ENCODE measurements around the gene PSMD5.

Gene PSMD5

DNA sequence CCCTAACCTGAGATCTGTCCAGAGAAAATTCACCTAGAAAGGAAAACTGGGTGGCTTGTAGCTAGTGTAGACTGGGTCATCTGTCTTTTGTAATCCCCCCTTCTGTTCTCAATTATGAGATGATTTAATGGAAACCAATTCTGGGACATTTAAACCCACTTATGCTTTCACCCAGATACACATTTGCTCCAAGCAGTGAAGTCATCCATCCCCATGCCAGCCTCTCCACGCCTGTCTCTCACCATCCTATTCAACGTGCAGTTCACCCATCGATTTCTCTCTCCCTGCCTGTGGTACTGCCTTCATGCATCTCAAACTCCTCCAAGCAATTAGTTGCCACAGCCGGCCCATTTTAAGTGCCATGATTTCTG, 32.5 kb upstream of the PSMD5 start:
- Histone ChIP-seq H3K27ac (no peak overlapping the region), H3K27me3 (ENCODE audit: control insufficient read depth, insufficient read depth, low read length) (no peaks in the 10 kb centered on the region), H3K9ac (no peak overlapping the region), H3K4me1 (peaks cover 2% of the 10 kb centered on the region), H3K4me3 (ENCODE audit: low read depth, low read length) (no peak overlapping the region), H2AFZ (no peak overlapping the region), H3K9me3 (ENCODE audit: control insufficient read depth, low read length) (no peaks in the 10 kb centered on the region), H3K79me2 (no peaks in the 10 kb centered on the region), H3K4me2 (ENCODE audit: low read length) (no peak overlapping the region), H3K36me3 (ENCODE audit: control insufficient read depth, insufficient read depth, low read length) (no peaks in the 10 kb centered on the region)
- TF ChIP-seq CTCF (IDR thresholded peaks at IDR 0.05), result no peak

GRCh38 chr9:120874226-120875194, 31.8 kb upstream of the PSMD5 start:
- H3K9me3 ChIP-seq (ENCODE audit: control insufficient read depth, low read length), result no peaks in the 10 kb centered on the region
- H3K4me3 ChIP-seq (ENCODE audit: low read depth, low read length), result no peak overlapping the region
- no peak overlapping the region for H2AFZ ChIP-seq
- no peak for TF ChIP-seq CTCF (IDR thresholded peaks at IDR 0.05)
- H3K4me1 ChIP-seq, result peaks cover 2% of the 10 kb centered on the region
- H3K79me2 ChIP-seq, result no peaks in the 10 kb centered on the region
- no peak overlapping the region for H3K27ac ChIP-seq
- no peaks in the 10 kb centered on the region for H3K27me3 ChIP-seq (ENCODE audit: control insufficient read depth, insufficient read depth, low read length)
- no peak overlapping the region for H3K9ac ChIP-seq
- no peaks in the 10 kb centered on the region for H3K36me3 ChIP-seq (ENCODE audit: control insufficient read depth, insufficient read depth, low read length)
- no peak overlapping the region for H3K4me2 ChIP-seq (ENCODE audit: low read length)

DNA sequence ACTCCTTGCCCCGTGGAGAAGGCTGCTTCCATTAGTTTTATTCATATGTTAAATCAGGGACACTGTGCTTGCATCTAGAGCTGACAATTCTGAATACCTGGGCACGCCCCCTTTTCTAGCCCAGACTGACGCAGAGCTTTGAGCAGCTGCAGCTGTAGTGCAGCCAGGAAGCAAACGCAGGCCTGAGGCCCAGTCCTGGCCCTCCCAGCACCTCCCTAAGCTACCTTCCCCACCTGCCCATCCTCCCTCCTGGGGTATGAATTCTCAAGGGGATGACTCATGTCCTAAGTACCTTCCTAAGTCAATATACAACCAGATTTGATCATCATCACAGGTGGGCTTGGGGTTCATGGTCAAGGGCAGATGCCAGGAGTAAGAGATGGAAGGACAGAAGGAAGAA, 30.8 kb upstream of the PSMD5 start:
- no peak overlapping the region for H3K9ac ChIP-seq
- H2AFZ ChIP-seq, result no peak overlapping the region
- H3K27me3 ChIP-seq (ENCODE audit: control insufficient read depth, insufficient read depth, low read length), result no peaks in the 10 kb centered on the region
- no peak for TF ChIP-seq CTCF (IDR thresholded peaks at IDR 0.05)
- no peaks in the 10 kb centered on the region for H3K9me3 ChIP-seq (ENCODE audit: control insufficient read depth, low read length)
- H3K27ac ChIP-seq, result no peak overlapping the region
- H3K79me2 ChIP-seq, result no peaks in the 10 kb centered on the region
- no peak overlapping the region for H3K4me3 ChIP-seq (ENCODE audit: low read depth, low read length)
- H3K4me1 ChIP-seq, result peaks cover 2% of the 10 kb centered on the region
- no peak overlapping the region for H3K4me2 ChIP-seq (ENCODE audit: low read length)
- H3K36me3 ChIP-seq (ENCODE audit: control insufficient read depth, insufficient read depth, low read length), result no peaks in the 10 kb centered on the region

DNA sequence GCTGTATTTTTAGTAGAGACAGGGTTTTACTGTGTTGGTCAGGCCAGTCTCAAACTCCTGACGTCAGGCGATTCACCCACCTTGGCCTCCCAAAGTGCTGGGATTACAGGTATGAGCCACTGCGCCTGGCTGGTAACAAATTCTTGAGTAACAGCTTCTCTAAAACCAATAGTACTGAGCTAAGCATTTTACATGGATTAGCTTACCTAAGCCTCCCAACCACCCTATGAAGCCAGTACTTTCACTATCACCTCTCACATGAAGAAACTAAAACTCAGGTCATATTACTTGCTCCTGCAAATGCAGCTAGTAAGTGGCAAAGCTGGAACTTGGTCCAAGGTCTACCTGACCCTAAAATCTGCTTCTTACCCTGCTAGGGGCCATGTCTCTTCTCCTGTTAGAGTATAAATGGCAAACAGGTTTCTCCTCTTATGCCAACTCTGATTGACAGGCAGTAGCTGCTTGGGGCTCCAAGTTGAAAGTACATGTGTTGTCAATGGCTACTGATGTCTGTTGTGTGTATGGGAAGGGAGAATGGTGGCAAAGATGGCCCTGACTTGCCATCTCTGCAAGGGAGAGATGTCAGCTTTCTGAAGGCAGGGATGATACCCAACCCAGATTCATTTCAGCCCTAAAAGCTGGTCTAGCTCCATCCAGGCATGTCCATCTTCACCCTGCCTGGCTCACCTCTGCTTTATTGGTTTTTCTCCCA, 30.2 kb upstream of the PSMD5 start:
- no peak for TF ChIP-seq CTCF (IDR thresholded peaks at IDR 0.05)
- peak overlapping the region; percentile 19 for H3K27ac ChIP-seq
- H2AFZ ChIP-seq, result no peak overlapping the region
- no peaks in the 10 kb centered on the region for H3K27me3 ChIP-seq (ENCODE audit: control insufficient read depth, insufficient read depth, low read length)
- no peaks in the 10 kb centered on the region for H3K79me2 ChIP-seq
- H3K36me3 ChIP-seq (ENCODE audit: control insufficient read depth, insufficient read depth, low read length), result no peaks in the 10 kb centered on the region
- H3K4me1 ChIP-seq, result peaks cover 2% of the 10 kb centered on the region
- H3K9ac ChIP-seq, result no peak overlapping the region
- no peak overlapping the region for H3K4me2 ChIP-seq (ENCODE audit: low read length)
- H3K4me3 ChIP-seq (ENCODE audit: low read depth, low read length), result no peak overlapping the region
- H3K9me3 ChIP-seq (ENCODE audit: control insufficient read depth, low read length), result no peaks in the 10 kb centered on the region

Measured in parathyroid adenoma (tissue), 2 donors.